8988T (cell line): ENCODE measurements around the gene JPH3.
"Not testable (repeated sequence)": the region's sequence is repeated elsewhere in the genome, so short reads cannot be mapped to it uniquely, and the experiment has no call there.

ENCODE experiments used
- DNase-seq: peaks from one replicate; pipeline ENCODE4 v3.0.0; 2011

Gene JPH3

DNA sequence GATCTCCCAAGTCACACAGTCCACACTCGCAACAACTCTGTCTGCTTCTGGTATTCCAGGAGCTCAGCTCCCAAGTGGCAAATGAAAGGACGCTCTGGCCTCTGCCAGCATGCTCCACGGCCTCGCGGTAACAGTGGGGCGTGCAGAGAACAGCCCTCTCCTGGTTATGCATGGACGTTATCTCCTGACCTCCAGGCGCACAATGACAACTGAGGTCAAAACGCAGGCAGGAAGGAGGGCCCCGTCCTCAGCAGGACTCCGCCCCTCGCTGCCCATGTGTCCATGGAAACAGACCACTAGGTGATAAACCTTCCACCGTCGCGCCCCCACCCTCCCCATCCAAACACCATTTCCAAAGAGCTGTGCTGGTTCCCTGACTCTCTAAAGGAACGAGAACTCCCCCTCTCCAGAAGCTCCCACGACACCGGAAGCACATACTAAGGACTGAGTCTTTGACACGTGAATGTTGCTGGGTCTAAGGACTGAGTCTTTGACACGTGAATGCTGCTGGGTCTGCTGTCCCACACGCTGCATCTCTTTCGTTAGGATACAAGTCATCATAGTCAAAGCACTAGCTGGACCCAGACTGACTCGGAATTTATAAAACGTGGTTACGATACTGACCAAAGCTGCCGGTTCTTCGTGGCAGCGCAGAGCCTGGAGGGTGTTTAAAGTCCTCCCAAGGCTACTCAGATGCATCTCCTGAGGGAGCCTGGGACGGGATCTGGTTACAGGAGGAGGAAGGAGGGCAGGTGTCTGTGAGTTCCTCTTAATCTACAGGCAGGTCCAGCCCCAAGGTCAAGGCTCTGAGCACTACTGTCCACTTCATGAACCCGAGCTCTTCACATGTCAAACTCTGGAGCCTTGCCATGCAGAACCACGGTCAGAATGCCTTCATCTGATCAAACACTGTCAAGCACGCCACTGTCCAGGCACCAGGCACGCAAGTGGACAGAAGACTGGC is 119.6 kb downstream of the JPH3 start:
- no peak for DNase-seq

DNA sequence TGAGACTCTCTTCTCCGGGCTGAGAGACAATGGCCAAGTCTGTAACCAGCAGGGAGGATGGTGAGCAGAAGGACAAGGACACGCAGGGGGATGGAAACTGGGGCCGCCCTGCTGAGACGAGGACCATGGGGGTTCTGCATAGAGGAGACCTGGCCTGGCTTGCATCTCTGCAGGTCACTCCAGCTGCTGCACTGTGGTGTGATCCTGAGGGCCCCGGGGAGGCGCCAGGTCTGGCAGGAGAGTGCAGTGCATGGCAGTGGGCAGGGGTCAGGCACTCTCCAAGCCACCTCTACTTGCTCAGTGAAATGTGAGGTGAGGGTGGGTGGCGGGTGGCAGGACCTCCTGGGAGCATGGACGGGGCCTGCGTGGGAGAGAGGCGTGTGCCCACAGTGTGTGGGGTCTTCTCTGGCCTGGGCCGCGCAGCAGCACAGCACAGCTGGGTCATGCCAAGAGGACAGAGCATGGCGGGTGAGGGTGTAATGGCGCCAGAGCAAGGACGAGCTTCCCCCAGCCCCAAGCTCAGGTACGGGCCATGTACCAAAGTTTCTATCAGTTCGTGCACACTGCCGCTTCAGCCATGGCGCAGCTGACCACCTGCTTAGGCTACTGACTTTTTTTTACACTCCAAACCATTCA is 120.4 kb downstream of the JPH3 start:
- no peak for DNase-seq

DNA sequence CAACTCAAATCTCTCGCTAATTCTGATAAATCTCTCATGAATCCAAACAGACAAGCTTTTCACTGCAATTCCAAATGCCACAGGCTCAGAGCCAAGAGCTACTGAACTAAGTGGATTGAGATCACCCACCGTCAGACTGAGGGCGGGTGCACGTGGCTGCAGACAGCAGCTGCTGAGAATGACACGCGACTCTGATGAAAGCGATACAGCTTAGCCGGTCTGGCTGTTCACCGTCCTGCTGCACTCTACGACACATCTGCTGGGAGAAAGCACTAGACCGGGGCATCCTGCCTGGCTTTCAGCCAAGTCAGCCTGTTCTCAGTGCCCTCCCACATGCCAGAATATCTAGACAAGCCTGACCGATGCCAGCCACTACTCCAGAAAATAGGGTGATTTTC is 120.9 kb downstream of the JPH3 start:
- DNase-seq, result no peak

DNA sequence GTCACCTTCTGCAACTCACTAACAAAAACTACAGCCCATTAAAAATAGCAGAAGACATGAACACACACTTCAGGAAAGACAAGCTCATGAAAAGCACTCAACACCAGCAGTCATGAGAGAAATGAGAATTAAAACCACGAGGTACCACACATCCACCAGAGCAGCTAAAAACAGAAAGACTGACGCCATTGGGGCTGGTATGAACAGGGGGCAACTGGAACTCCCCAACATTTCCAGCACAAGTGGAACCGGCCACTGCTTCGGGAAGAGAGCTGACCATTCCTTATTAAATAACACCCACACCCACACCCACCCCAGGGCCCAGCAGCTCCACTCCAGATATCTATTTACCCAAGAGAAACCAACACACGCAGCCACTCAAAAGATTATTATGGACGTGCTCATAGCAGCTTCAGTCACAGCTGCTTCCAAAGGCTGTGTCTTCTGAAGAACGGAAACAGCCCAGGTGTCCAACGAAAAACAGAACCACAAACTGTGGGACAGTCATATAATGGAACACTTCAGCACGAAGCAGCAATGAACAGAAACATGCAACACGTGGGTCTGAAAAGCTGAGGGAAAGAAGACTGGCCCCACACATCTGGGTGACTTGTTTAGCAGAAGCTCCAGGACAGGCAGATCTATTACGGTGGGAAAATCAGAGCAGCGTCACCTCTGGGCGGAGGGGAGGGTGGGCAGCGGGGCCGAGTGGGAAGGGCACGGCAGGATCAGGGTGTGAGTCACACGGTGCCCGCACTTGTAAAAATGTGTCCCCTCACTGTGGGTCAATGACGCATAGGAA is 122.4 kb downstream of the JPH3 start:
- no peak for DNase-seq

DNA sequence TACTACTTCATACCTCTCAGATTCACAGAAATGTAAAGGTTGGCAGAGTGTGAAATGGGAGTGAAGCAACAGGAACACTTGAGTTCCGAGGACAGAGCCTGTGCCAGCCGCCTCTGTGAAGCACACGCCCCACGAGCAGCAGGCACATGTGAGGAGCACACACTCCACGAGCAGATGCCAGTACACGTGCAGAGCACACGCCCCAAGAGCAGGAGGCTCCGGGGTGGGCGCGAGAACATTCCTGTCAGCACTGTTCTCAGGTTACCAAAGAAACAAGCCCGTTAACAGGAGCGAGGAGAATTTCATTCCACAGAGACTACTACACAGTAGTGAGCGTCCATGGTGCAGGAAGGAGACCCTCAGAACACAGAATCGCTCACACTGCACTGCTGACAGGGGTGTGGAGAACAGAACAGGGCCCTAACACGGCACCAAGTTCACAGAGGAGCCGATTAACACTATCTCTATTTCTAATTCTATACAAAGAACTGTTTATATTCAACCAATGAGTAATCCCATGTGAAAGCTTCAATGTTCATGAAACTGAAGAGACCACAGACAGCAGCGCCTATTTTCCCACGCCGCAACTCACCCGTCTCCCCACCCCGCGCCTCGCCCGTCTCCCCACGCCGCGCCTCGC is 123.4 kb downstream of the JPH3 start:
- DNase-seq, result no peak

DNA sequence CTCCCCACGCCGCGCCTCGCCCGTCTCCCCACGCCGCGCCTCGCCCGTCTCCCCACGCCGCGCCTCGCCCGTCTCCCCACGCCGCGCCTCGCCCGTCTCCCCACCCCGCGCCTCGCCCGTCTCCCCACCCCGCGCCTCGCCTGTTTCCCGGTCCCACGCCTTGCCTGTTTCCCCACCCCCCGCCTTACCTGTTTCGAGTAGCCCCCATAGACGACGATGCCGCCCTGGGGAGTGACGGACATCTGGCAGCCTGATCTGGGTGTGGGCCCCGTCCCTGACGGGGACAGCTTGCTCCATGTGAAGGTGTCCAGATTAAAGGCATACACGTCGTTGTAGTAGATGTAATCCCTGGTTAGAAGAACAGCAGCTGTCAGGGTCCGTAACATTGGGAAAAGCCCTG is 124.3 kb downstream of the JPH3 start:
- not testable (repeated sequence) for DNase-seq

DNA sequence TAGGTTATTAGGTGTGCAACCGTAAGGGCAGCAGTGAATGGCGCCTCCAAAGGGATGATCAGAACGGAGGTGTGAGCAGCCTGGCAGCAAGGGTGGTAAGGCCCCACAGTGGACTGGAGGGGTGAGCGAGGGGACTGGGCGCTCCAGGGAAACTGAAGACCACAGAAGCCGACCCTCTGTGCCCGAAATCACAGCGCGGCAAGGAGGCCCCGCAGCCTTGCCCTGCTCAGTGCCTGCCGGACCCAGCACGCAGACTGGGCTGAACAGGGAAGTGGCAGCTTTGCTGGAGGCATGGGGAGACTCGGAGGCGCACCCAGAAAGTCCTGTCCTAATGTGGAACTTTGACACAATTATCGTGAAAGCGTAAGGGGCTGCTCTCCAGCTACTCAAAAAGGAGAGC is 125.0 kb downstream of the JPH3 start:
- DNase-seq, result no peak

DNA sequence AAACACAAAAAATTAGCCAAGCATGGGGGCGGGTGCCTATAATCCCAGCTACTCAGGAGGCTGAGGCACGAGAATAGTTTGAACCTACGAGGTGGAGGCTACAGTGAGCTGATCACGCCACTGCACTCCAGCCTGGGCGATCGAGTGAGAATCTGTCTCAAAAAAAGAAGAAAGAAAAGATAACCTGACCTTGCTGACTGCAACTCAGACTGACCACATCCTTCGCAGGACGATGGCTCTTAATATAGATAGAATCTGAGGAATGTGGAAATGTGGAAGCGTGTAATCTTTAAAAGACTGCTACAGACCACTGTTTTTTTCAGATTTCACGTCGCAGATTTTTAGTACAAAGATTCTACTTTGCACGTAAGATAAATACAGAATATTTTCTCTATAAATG is 125.7 kb downstream of the JPH3 start:
- DNase-seq, result no peak

DNA sequence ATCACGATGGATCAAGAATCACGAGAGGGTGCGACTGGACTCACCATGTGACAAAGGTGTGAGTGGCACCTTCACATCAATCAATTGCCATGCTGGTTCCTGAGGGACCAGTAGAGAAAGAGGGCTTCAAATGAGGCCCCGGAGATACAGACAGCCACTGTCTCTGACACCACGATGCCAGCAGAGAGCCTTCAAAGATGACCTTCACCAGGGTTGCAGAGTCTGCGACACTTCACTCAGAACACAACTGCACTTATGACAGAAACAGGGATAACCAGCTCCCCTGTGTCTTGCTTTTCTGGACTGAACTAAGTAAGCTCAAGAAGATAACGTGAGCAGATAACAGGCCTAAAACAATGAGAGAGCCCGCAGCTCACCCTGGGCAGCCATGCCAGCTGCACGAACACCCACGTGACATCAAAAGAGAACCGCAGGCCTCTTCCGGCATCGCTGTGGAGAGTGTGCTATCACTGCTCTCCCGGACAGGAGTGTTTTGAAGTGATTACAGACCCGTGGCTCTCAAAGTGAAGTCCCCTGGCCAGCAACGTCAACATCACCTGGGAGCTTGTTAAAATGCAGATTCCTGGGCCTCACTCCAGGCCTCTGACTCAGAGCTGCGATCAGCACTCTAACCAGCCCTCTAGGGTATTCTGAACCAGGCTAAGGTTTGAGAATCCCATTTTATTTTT is 127.1 kb downstream of the JPH3 start:
- DNase-seq, result no peak

DNA sequence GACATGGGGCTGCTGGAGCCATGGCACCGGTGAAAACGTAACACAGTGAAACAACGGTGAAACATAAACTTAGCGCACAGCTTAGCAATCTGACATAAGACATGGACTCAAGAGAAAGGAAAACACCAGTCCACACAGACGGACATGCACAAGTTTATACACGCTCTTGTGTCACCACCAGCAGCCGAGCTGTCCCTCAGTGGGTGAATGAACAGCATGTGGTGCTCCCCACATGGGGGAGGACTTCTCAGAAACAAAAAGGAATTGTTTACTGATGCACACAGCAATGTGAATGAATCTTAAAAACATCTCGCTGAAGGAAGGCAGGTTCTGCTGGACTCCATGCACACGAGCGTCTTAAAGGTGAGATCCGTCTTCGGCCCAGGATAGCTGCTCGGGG is 129.3 kb downstream of the JPH3 start:
- no peak for DNase-seq

DNA sequence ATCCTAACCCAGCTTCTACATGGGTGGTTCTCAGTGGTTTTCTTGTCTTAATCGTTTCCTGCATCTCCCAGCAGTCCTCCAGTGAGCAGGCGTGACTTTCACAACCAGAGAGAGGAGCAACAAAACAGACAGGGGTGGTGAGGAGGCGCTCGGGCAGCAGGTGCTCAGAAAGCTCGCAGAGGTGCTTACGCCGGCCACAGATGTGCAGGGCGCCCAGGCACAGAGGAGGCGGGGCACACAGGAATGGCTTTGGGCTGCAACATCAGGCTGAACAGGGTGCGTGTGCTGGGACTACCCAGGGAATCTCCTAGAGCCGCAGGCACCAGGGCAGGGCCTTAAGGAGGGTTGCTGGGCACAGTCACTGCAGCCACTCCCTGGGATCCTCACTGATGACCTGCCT is 130.9 kb downstream of the JPH3 start:
- no peak for DNase-seq

DNA sequence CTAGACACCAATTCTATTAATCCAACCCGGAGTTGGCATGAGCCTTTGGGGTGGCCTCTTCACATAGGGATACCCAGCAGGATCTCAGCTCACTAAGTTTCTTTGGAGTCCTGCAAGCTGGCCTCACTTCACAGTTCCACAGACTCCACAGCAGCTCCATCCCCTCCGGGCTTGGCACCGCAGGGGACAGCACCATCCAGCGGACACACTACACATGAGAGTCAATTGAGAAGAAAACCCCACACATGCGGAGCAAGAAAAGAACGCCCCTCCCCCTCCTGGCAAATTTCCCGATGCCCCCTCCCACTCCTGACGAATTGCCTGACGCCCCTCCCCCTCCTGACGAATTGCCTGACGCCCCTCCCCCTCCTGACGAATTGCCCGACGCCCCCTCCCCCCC is 132.3 kb downstream of the JPH3 start:
- no peak for DNase-seq

DNA sequence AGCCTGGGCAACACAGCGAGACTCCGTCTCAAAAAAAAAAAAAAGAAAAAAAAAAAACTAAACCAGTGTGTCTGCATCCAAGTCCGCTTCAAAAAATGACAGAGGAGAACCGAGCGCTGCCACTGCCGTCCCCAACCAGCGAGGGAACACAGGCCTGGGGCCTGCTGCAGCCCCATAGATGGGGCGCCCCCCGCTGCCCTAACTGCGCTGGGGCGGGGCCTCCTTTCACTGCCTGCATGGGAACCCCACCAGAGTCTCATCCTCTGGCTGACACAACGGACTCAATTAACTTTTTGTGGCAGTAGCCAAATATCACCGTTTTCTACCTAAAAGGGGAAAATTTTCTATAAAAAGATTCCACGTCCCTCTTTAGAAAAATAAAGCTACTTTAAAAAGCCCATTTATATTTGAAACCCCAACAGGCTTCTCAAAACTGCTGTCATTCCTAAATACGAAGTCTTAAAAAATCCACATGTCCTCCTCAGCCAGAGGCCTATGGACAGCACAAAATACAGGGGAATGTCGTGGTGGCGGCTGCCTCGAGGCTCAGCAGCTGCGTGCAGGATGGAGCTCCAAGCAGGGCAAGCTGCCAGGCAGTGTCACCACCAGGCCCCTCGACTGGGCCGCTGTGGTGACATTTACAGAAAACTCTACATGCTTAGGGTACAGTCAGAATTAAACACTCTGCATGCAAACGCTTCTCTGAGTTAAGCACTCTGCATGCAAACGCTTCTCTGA is 133.1 kb downstream of the JPH3 start:
- DNase-seq, result no peak

DNA sequence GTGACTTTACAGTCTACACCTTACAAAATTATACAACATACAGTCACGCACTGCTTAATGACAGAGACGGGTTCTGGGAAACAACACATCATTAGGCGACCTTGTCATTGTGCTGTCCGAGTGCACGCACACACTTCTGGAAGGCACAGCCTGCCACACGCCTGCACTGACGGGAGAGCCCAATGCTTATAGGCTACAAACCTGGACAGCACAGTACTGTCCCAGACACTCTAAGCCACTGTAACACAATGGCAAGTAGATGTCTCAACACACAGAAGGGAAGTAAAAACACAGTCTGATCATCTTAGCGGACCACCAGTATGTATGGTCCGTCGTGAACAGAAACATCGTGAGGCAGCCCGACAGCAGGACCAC is 133.7 kb downstream of the JPH3 start:
- no peak for DNase-seq

DNA sequence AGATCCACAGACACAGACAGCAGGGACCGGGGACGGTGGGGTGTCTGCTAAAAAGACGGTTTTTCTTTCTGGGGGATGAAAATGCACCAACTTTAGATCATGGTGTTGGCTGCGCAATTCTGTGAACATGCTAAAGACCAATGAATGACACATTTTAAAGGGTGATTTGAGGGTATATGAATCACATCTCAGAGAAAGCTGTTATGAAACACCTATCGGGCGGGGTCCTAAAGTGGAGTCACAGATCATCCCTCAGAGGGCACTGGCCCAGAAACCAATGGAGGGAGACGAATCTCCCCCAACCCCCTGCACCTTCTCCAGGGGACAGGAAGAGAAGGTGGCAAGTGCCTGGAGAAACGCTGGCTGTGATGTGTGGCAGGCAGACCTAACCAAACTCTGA is 137.5 kb downstream of the JPH3 start:
- no peak for DNase-seq

DNA sequence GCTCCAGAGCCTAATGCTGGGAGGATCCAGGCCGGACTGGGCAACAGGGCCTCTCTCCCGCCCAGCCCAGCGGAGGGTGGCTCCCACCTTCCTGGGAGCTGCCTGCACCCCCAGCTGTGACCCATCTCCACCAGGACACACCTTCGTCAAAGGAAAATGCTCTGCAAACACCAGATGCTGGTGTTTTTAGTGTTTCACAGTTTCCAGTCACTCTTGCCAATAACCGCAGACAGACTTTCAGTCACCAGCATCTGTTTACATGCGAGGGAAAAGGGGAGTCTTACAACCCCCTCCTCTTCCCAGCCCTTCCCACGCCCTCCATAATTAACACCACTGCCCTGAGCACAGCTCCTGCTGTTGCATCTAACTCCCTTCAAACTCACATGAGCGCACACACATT is 138.1 kb downstream of the JPH3 start:
- no peak for DNase-seq

DNA sequence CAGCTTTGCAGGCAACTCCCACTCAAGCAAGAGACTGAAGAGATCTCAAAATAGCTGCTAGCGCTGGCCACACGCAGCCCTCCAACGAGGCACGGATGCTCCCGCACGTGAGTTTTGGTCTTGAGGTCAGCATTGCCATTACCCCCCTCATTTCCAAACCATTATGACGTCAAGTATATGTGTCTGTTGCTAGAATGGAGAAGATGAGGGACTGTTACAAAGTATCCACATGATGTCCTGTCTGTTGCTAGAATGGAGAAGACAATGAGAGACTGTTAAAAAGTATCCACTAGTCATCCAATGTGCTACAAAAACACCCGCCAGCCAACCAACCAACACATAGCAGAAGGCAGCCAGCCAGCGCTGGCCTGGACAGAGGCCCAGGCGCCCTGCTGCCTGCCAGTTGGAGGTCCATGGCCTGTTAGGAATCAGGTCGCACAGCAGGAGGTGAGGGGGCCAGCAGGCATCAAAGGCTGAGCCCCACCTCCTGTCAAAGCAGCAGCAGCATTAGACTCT is 138.7 kb downstream of the JPH3 start:
- DNase-seq, result no peak

DNA sequence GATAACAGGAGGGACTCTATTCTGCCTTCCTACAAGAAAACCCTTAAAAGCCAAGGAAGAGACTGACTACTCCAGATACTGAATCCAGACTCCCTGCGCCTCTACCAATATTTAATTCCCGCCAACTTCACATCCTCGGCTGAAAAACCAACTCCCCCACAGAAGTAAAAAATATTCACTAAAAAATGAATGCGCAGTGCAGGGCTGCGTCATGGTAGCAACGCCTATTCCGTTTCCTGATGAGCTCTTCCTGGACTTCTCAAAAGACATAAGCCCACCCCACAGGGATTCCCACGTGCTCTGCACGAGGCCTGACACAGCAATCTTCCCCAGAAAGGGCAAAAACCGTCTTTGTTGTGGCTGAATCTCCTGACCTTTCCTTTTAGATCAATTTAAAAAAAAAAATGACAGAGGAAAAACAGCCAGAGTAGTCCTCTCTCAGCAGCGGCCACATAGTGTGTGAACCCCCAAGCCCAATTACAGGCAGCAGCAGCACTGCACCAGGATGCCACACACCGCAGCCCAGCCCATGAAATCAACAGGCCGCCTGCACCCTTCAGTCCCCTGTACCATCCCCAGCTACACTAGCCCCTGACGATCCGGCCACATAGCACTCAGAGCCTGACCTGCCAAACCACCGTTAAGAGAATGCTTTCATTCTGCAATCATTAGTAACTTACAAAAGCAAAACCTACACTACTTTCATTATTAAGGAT is 139.6 kb downstream of the JPH3 start:
- DNase-seq, result no peak

DNA sequence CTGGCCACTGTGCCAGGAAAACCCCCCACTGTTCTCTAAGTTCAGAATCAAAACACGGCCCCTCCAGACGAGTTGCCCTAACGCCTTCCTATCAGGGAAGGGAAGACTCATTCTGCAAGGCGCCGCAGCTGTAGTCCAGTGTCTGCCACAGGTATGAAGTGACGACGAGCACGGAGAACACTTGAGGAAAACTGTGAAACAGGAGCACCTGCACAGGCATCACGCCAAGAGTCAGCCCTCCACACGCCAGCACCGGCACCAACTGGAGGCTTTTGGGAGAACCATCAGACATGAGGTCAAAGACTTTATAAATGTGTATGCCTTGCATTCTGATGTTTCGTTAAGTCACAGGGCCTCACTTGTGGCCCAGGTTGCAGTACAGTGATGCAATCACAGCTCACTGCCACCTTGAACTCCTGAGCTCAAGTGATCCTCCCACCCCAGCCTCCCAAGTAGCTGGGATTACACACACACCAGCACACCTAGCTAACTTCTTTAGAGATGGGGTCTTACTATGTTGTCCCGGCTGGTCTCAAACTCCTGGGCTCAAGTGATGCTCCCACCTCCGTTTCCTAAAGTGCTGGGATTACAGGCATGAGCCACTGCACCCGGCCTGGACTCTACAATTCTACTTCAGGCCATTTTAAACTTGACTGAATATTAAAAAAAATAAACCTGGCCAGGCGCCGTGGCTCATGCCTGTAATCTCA is 140.6 kb downstream of the JPH3 start:
- DNase-seq, result no peak
